C4-2B (cell line): ENCODE measurements around the gene PPP1R15B.

Experiments used
- CTCF ChIP-seq: fragments of 450-650 bp; conservative IDR thresholded peaks from 2 replicates; pipeline ENCODE4 v1.5.1; 2017; ENCODE audit warnings: mild to moderate bottlenecking
- ZFX ChIP-seq: fragments of 450-650 bp; IDR thresholded peaks from 2 replicates; pipeline ENCODE4 v1.6.1; 2017

DNA sequence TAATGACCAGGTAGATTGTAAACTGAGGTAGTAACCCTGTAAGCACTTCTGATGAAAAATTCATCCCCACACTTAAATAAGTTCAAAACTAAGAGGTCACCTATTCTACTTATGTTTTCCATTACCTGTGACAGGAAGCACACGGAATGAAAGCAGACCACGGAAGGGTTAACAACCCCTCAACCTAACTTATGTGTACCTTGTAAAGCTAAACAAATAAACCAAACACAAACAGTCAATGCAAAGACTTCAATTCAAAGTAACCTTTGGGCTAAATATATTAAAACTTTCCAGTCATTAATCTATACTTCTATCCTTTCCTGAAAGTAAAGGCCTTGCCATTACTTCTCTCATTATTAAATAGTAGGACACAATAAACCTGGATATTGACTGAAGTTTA, 7.0 kb downstream of the PPP1R15B start:
- TF ChIP-seq CTCF (no peak), ZFX (no peak)
